B cell (primary cell): ENCODE results near the gene IFT20. TPM values are rescaled to one million over a fixed set of nuclear protein-coding genes. Genes with fewer than 3 reads are reported as not detected.

Experiments
- ATAC-seq: fragments of 200-7000 bp; cut with Tn5 transposase; one replicate; pipeline ENCODE4 v1.10.0; 2021; ENCODE audit warnings: low read depth, mild to moderate bottlenecking, moderate number of reproducible peaks, moderate library complexity
- CTCF ChIA-PET: fragments of 350-600 bp; sonication (Branson Sonifier 250); formaldehyde crosslinking; loops from one replicate; lab custom pipeline; 2021; ENCODE audit warnings: antibody characterized with exemption, inconsistent platforms; lab: Charles Lee
- POLR2A ChIA-PET: fragments of 350-600 bp; sonication (Branson Sonifier 250); formaldehyde crosslinking; loops from one replicate; lab custom pipeline; 2021; ENCODE audit warnings: antibody characterized with exemption; lab: Charles Lee
- DNase-seq: peaks from one replicate; pipeline ENCODE4 v3.0.0; 2013
- H2AFZ ChIP-seq: 2 replicates; pipeline ENCODE4 v1.6.1; 2012; ENCODE audit warnings: mild to moderate bottlenecking, low read depth, low read length; ENCODE audit not compliant: insufficient read depth, poor library complexity, severe bottlenecking
- H3K27ac ChIP-seq, 2 donors: 1 replicate in 1 of 2; 2 replicates in 1 of 2; pipeline ENCODE4 v1.5.1; 2012 to 2013; ENCODE audit warnings: low read length in 2 of 2, mild to moderate bottlenecking in 2 of 2, moderate library complexity in 1 of 2
- H3K27me3 ChIP-seq, 4 experiments: fragments of 200-600 bp in 1 of 4; sonication (generic) in 1 of 4; replicated peaks in 1 of 4; 1 replicate in 2 of 4; 2 replicates in 2 of 4; pipeline versions ENCODE4 v1.6.1 to v1.7.0; 2013 to 2016; ENCODE audit warnings: low read length in 3 of 4, mild to moderate bottlenecking in 2 of 4, mixed read lengths in 1 of 4, moderate library complexity in 1 of 4; ENCODE audit not compliant: insufficient read depth in 4 of 4, control insufficient read depth in 3 of 4; ENCODE audit errors: control extremely low read depth in 1 of 4
- H3K36me3 ChIP-seq, 2 experiments: replicated peaks in 1 of 2; 1 replicate in 1 of 2; 2 replicates in 1 of 2; pipeline versions ENCODE4 v1.6.1 to v1.7.1; 2013; ENCODE audit warnings: low read length in 1 of 2; ENCODE audit not compliant: insufficient read depth in 2 of 2, control insufficient read depth in 1 of 2; ENCODE audit errors: control extremely low read depth in 1 of 2, extremely low read depth in 1 of 2
- H3K4me1 ChIP-seq, 2 donors: fragments of 200-600 bp in 1 of 2; sonication (generic) in 1 of 2; 1 replicate in 1 of 2; 2 replicates in 1 of 2; pipeline versions ENCODE4 v1.5.1 to v1.6.1; 2013 to 2017; ENCODE audit warnings: low read length in 2 of 2; ENCODE audit not compliant: control insufficient read depth in 2 of 2, insufficient read depth in 2 of 2
- H3K4me2 ChIP-seq: replicated peaks from 2 replicates; pipeline ENCODE3; 2012; ENCODE audit warnings: mild to moderate bottlenecking, low read depth, low read length; ENCODE audit not compliant: poor library complexity, severe bottlenecking
- H3K4me3 ChIP-seq, 5 experiments: fragments of 200-600 bp in 1 of 5; sonication (generic) in 1 of 5; 1 replicate in 3 of 5; 2 replicates in 2 of 5; pipeline versions ENCODE4 v1.5.1 to v1.7.0; 2011 to 2016; ENCODE audit warnings: low read length in 4 of 5, mild to moderate bottlenecking in 4 of 5, low read depth in 2 of 5, control low read depth in 1 of 5, moderate library complexity in 1 of 5; ENCODE audit not compliant: insufficient read depth in 1 of 5; ENCODE audit errors: control extremely low read depth in 1 of 5, extremely low read depth in 1 of 5
- H3K79me2 ChIP-seq: fragments of 200-600 bp; sonication (generic); one replicate; pipeline ENCODE4 v1.6.0; 2016; ENCODE audit warnings: low read length; ENCODE audit not compliant: control insufficient read depth, insufficient read depth
- H3K9ac ChIP-seq: fragments of 200-600 bp; sonication (generic); 2 replicates; pipeline ENCODE4 v1.6.1; 2017; ENCODE audit warnings: mild to moderate bottlenecking, low read length, moderate library complexity
- H3K9me3 ChIP-seq, 3 donors: one replicate each; pipeline versions ENCODE4 v1.6.1 to v1.7.1; 2013; ENCODE audit warnings: low read length in 2 of 3; ENCODE audit not compliant: control insufficient read depth in 2 of 3, insufficient read depth in 1 of 3; ENCODE audit errors: control extremely low read depth in 1 of 3
- H4K20me1 ChIP-seq: 2 replicates; pipeline ENCODE4 v1.6.0; 2012; ENCODE audit warnings: mild to moderate bottlenecking, low read length; ENCODE audit not compliant: insufficient read depth, control insufficient read depth, poor library complexity, severe bottlenecking
- H3K27ac Mint-ChIP-seq: one replicate; pipeline ENCODE4 v1.8.0; 2021; ENCODE audit warnings: mixed read lengths
- H3K27me3 Mint-ChIP-seq: one replicate; pipeline ENCODE4 v1.8.0; 2021; ENCODE audit warnings: mixed read lengths
- H3K4me1 Mint-ChIP-seq: one replicate; pipeline ENCODE4 v1.8.0; 2021; ENCODE audit warnings: mixed read lengths
- H3K4me3 Mint-ChIP-seq: one replicate; pipeline ENCODE4 v1.8.0; 2021; ENCODE audit warnings: mixed read lengths
- H3K9me3 Mint-ChIP-seq: one replicate; pipeline ENCODE4 v1.8.0; 2022; ENCODE audit warnings: mixed read lengths; ENCODE audit not compliant: insufficient read depth
- CTCF ChIP-seq: fragments of 200-600 bp; IDR thresholded peaks from one replicate; pipeline ENCODE4 v1.8.0; 2022; ENCODE audit warnings: antibody characterized with exemption, mild to moderate bottlenecking
- EZH2 ChIP-seq: IDR thresholded peaks from 2 replicates; pipeline ENCODE4 v1.6.1; 2012; ENCODE audit warnings: borderline replicate concordance, low read depth, mild to moderate bottlenecking, moderate library complexity, low read length; ENCODE audit not compliant: insufficient read depth, poor library complexity, severe bottlenecking
- WGBS: methylation state at CpG from one replicate; pipeline ENCODE4 v1.1.5; 2013; ENCODE audit warnings: missing lambda C conversion rate; ENCODE audit not compliant: insufficient coverage; 5-methylcytosine and 5-hydroxymethylcytosine counted together
- intact Hi-C: fragments of 100-400 bp; cut with micrococcal nuclease; formaldehyde crosslinking; loops from one replicate; pipeline ENCODE4 v1.10.0; 2022
- polyA plus RNA-seq: library from polyadenylated mRNA; depleted of rRNA; stranded (reverse); fragments of >200 nt; gene quantifications from 2 replicates; pipeline ENCODE4 v1.2.3, GENCODE V29; 2012
- total RNA-seq, 2 donors: library from RNA; stranded (reverse); fragments of 120-200 nt in 1 of 2; gene quantifications; 1 replicate in 1 of 2; 2 replicates in 1 of 2; pipeline versions ENCODE4 v1.2.3 to v1.2.4, GENCODE V29; 2013 to 2022

The IFT20 gene
- total and polyA plus RNA-seq, 2 donors (not counting 1 experiment from before 2014, with no cell fraction given): 35.9 to 52.6 TPM

GRCh38 chr17:28348979-28349378 is 13.7 kb upstream of the IFT20 start:
- Histone ChIP-seq H3K4me2 (no peak overlapping the region), H2AFZ (no peak overlapping the region), H3K79me2 (peaks cover 3% of the 10 kb centered on the region), H3K27me3 (no peaks in the 10 kb centered on the region), H3K4me3 (no peak overlapping the region), H4K20me1 (no peaks in the 10 kb centered on the region), H3K9me3 (no peaks in the 10 kb centered on the region), H3K4me1 (no peaks in the 10 kb centered on the region), H3K27ac (no peak overlapping the region), H3K9ac (no peak overlapping the region), H3K36me3 (peaks cover 0 to 84% of the 10 kb centered on the region in 2 experiments)
- ChIA-PET CTCF (no interaction called here), POLR2A (no interaction called here)
- H3K4me3 Mint-ChIP-seq: no peak overlapping the region
- H3K27me3 Mint-ChIP-seq: no peaks in the 10 kb centered on the region
- H3K9me3 Mint-ChIP-seq: no peaks in the 10 kb centered on the region
- DNase-seq (no peak), ATAC-seq (no peak)
- no peak for TF ChIP-seq CTCF
- no peak for TF ChIP-seq EZH2
- H3K27ac Mint-ChIP-seq: no peak overlapping the region
- 67% methylated on average over 3 of the region's 3 CpGs for WGBS
- H3K4me1 Mint-ChIP-seq: no peaks in the 10 kb centered on the region
- intact Hi-C loops: no loop called here

- no peak overlapping the region for H3K4me3 ChIP-seq
- no peaks in the 10 kb centered on the region for H3K79me2 ChIP-seq
- ChIA-PET CTCF (interaction anchor here (1.3 kb wide), 2 partner anchors 69 to 96 kb away, joined by 4 read pairs; no protein-coding TSS in a partner anchor), POLR2A (no interaction called here)
- intact Hi-C loops: no loop called here
- peaks cover 0 to 85% of the 10 kb centered on the region in 2 experiments for H3K36me3 ChIP-seq
- H3K9ac ChIP-seq: no peak overlapping the region
- no peak overlapping the region for H3K4me3 Mint-ChIP-seq
- H3K9me3 Mint-ChIP-seq: no peaks in the 10 kb centered on the region
- no peak overlapping the region for H3K27ac Mint-ChIP-seq
- H3K4me2 ChIP-seq: no peak overlapping the region
- ATAC-seq (no peak), DNase-seq (no peak)
- 96% methylated on average over 8 of the region's 8 CpGs for WGBS
- no peaks in the 10 kb centered on the region for H3K27me3 Mint-ChIP-seq
- no peaks in the 10 kb centered on the region for H3K4me1 ChIP-seq
- H3K4me1 Mint-ChIP-seq: no peaks in the 10 kb centered on the region
- H3K27me3 ChIP-seq: no peaks in the 10 kb centered on the region
- H2AFZ ChIP-seq: no peak overlapping the region
- no peaks in the 10 kb centered on the region for H4K20me1 ChIP-seq
- TF ChIP-seq CTCF: no peak
- TF ChIP-seq EZH2: no peak
- no peak overlapping the region for H3K27ac ChIP-seq
- no peaks in the 10 kb centered on the region for H3K9me3 ChIP-seq
These were observed 12.1 kb upstream of the IFT20 start for GRCh38 chr17:28347261-28347891.
